IMR-90 (cell line): Measurements from ENCODE around the gene AGAP1. TPM values are rescaled to one million over a fixed set of nuclear protein-coding genes. Genes with fewer than 3 reads are reported as not detected.

Experiments used
- ATAC-seq: fragments of 200-7000 bp; cut with Tn5 transposase; 2 replicates; pipeline ENCODE4 v1.9.1; 2020; ENCODE audit warnings: low read depth, mild to moderate bottlenecking, moderate library complexity
- BruUV-seq: library from RNA; stranded (reverse); fragments of 400-500 nt; replicated peaks from 2 replicates; lab custom pipeline; 2021; lab: Mats Ljungman, UMichigan
- CTCF ChIA-PET: fragments of 300-600 bp; formaldehyde crosslinking; extraction: SDS; loops from one replicate; lab custom pipeline; 2021; ENCODE audit warnings: antibody characterized with exemption; lab: Yijun Ruan, JAX
- POLR2A ChIA-PET: fragments of 300-600 bp; sonication (Branson Sonifier 250); formaldehyde crosslinking; loops from one replicate; lab custom pipeline; 2022; ENCODE audit warnings: antibody characterized with exemption; ENCODE audit not compliant: unreplicated experiment; lab: Charles Lee
- DNase-seq: peaks from one replicate; pipeline ENCODE4 v3.0.0; 2013
- H2AFZ ChIP-seq: replicated peaks from 2 replicates; pipeline ENCODE3; 2013; ENCODE audit warnings: low read length, mild to moderate bottlenecking; ENCODE audit not compliant: poor library complexity
- H2AK5ac ChIP-seq: 2 replicates; pipeline ENCODE4 v1.6.1; 2013; ENCODE audit warnings: low read depth, low read length, inconsistent platforms
- H2AK9ac ChIP-seq: replicated peaks from 2 replicates; pipeline ENCODE3; 2013; ENCODE audit warnings: mild to moderate bottlenecking, low read depth, low read length, moderate library complexity; ENCODE audit not compliant: poor library complexity
- H2BK120ac ChIP-seq: 2 replicates; pipeline ENCODE4 v1.6.1; 2013; ENCODE audit warnings: low read depth, low read length, inconsistent platforms
- H2BK15ac ChIP-seq: 3 replicates; pipeline ENCODE4 v1.6.1; 2013; ENCODE audit warnings: low read depth, low read length, inconsistent platforms
- H2BK20ac ChIP-seq: 2 replicates; pipeline ENCODE4 v1.6.1; 2013; ENCODE audit warnings: low read depth, mild to moderate bottlenecking, inconsistent platforms, low read length, moderate library complexity
- H2BK5ac ChIP-seq: 2 replicates; pipeline ENCODE4 v1.6.1; 2013; ENCODE audit warnings: mild to moderate bottlenecking, low read depth, low read length, inconsistent platforms; ENCODE audit not compliant: poor library complexity, severe bottlenecking
- H3K14ac ChIP-seq: replicated peaks from 2 replicates; pipeline ENCODE4 v1.6.1; 2013; ENCODE audit warnings: low read depth, low read length, inconsistent platforms
- H3K18ac ChIP-seq: 2 replicates; pipeline ENCODE4 v1.6.1; 2013; ENCODE audit warnings: low read depth, low read length, control low read depth
- H3K23ac ChIP-seq: 2 replicates; pipeline ENCODE4 v1.6.1; 2013; ENCODE audit warnings: low read depth, low read length, inconsistent platforms
- H3K27ac ChIP-seq: 2 replicates; pipeline ENCODE4 v1.5.1; 2013; ENCODE audit warnings: mild to moderate bottlenecking, control low read depth, low read length; ENCODE audit not compliant: insufficient read depth
- H3K27me3 ChIP-seq: 2 replicates; pipeline ENCODE4 v1.6.1; 2013; ENCODE audit warnings: low read length; ENCODE audit not compliant: control insufficient read depth, insufficient read depth
- H3K36me3 ChIP-seq: 2 replicates; pipeline ENCODE4 v1.6.1; 2013; ENCODE audit warnings: low read length, mixed read lengths; ENCODE audit not compliant: control insufficient read depth, insufficient read depth
- H3K4ac ChIP-seq: 2 replicates; pipeline ENCODE4 v1.6.1; 2013; ENCODE audit warnings: low read depth, low read length, inconsistent platforms
- H3K4me1 ChIP-seq: 2 replicates; pipeline ENCODE4 v1.6.1; 2013; ENCODE audit warnings: low read length, mixed read lengths; ENCODE audit not compliant: control insufficient read depth, insufficient read depth
- H3K4me2 ChIP-seq: 2 replicates; pipeline ENCODE4 v1.6.1; 2013; ENCODE audit warnings: low read depth, mild to moderate bottlenecking, control low read depth, low read length, moderate library complexity
- H3K4me3 ChIP-seq: 2 replicates; pipeline ENCODE4 v1.5.1; 2013; ENCODE audit warnings: low read depth, mild to moderate bottlenecking, control low read depth, low read length, moderate library complexity; ENCODE audit not compliant: insufficient read depth
- H3K56ac ChIP-seq: 2 replicates; pipeline ENCODE4 v1.6.1; 2013; ENCODE audit warnings: low read length, inconsistent platforms; ENCODE audit not compliant: insufficient read depth; ENCODE audit errors: extremely low read depth
- H3K79me1 ChIP-seq, 2 experiments: 2 replicates each; pipeline ENCODE4 v1.6.1; 2013; ENCODE audit warnings: low read length in 2 of 2, inconsistent platforms in 1 of 2, low read depth in 1 of 2
- H3K9ac ChIP-seq: 2 replicates; pipeline ENCODE4 v1.6.1; 2013; ENCODE audit warnings: low read depth, low read length, control low read depth
- H3K9me1 ChIP-seq: 2 replicates; pipeline ENCODE4 v1.6.1; 2013; ENCODE audit warnings: low read length, inconsistent platforms; ENCODE audit not compliant: insufficient read depth
- H3K9me3 ChIP-seq: 2 replicates; pipeline ENCODE4 v1.6.1; 2013; ENCODE audit warnings: low read length; ENCODE audit not compliant: control insufficient read depth, insufficient read depth
- H4K20me1 ChIP-seq: 2 replicates; pipeline ENCODE4 v1.6.1; 2013; ENCODE audit warnings: low read length, inconsistent platforms; ENCODE audit not compliant: insufficient read depth
- H4K5ac ChIP-seq: 2 replicates; pipeline ENCODE4 v1.6.1; 2013; ENCODE audit warnings: mild to moderate bottlenecking, low read depth, low read length, control low read depth
- H4K8ac ChIP-seq, 2 experiments: 2 replicates each; pipeline ENCODE4 v1.6.1; 2013; ENCODE audit warnings: low read depth in 2 of 2, low read length in 2 of 2, control low read depth in 1 of 2, inconsistent platforms in 1 of 2
- H4K91ac ChIP-seq: 2 replicates; pipeline ENCODE4 v1.6.1; 2013; ENCODE audit warnings: low read depth, low read length, inconsistent platforms; ENCODE audit not compliant: insufficient read depth
- CEBPB ChIP-seq: IDR thresholded peaks from 2 replicates; pipeline ENCODE4 v1.6.1; 2012; ENCODE audit warnings: low read depth, low read length, improper control_type of control experiment
- FOS ChIP-seq: fragments of 150-350 bp; IDR thresholded peaks from 2 replicates; pipeline ENCODE4 v1.6.1; 2016; ENCODE audit warnings: low read depth, low read length
- NFE2L2 ChIP-seq: fragments of 150-350 bp; IDR thresholded peaks from 2 replicates; pipeline ENCODE4 v1.6.1; 2016; ENCODE audit warnings: low read depth, mild to moderate bottlenecking, low read length
- WGBS, 2 experiments: methylation state at CpG; one replicate each; pipeline versions ENCODE4 v1.1.5 to v1.1.7; 2013; ENCODE audit warnings: missing lambda C conversion rate in 2 of 2; ENCODE audit not compliant: insufficient read length in 1 of 2; ENCODE audit errors: extremely low coverage in 2 of 2; 5-methylcytosine and 5-hydroxymethylcytosine counted together
- dilution Hi-C: fragments of 300-500 bp; cut with HindIII; formaldehyde crosslinking; loops from one replicate; pipeline ENCODE4 v1.14.3; 2018; ENCODE audit warnings: low sequenced_read_pairs; ENCODE audit not compliant: unreplicated experiment
- in situ Hi-C: fragments of 300-500 bp; cut with MboI; formaldehyde crosslinking; loops from 3 replicates; pipeline ENCODE4 v1.14.3; 2019; ENCODE audit warnings: low sequenced_read_pairs, inconsistent platforms, mixed read lengths
- intact Hi-C: fragments of 100-400 bp; cut with micrococcal nuclease; formaldehyde crosslinking; loops from 2 replicates; pipeline ENCODE4 v1.10.0; 2022
- polyA plus RNA-seq, 3 experiments: library from polyadenylated mRNA; depleted of rRNA; stranded (reverse); fragments of >200 nt; gene quantifications; 2 replicates each; pipeline ENCODE4 v1.2.3, GENCODE V29; 2012; ENCODE audit warnings: low replicate concordance in 1 of 3
- total RNA-seq: library from RNA; depleted of rRNA; stranded (reverse); fragments of >200 nt; gene quantifications from 2 replicates; pipeline ENCODE4 v1.2.3, GENCODE V29; 2012

The AGAP1 gene
- total and polyA plus RNA-seq, 2 of the 4 experiments (the other 2 are of a cell fraction): 15.1 to 16.4 TPM

- H3K27ac ChIP-seq: peak overlapping the region; percentile 30; the same call in 1 of the 2 replicates
- H2BK20ac ChIP-seq: peak overlapping the region; percentile 54; the same call in 1 of the 2 replicates
- H2AK5ac ChIP-seq: peak overlapping the region; percentile 83
- TF ChIP-seq NFE2L2: 0 out of 2 replicates have a peak, but pooled peaks have one; percentile 24
- no peak for TF ChIP-seq FOS
- TF ChIP-seq CEBPB: 0 out of 2 replicates have a peak, but pooled peaks have one; percentile 19
- peaks cover 18% of the 10 kb centered on the region for H3K4me1 ChIP-seq
- intact Hi-C loops (loop anchor here (1.0 kb wide), 1 partner anchor 16 kb away; no protein-coding TSS in a partner anchor), dilution Hi-C loops (no loop called here), in situ Hi-C loops (loop anchor here (25.0 kb wide), 1 partner anchor 1453 kb away; the partner anchor contains the start of gene COPS8)
- H3K36me3 ChIP-seq: no peaks in the 10 kb centered on the region
- peak overlapping the region; percentile 63; the same call in 1 of the 2 replicates for H3K23ac ChIP-seq
- no TSS peak for BruUV-seq
- H3K4ac ChIP-seq: peak overlapping the region; percentile 74
- no peak overlapping the region for H3K9ac ChIP-seq
- H4K20me1 ChIP-seq: peaks cover 25% of the 10 kb centered on the region
- 0 out of 2 replicates have a peak overlapping the region, but pooled peaks have one; percentile 27 for H4K5ac ChIP-seq
- H4K8ac ChIP-seq: peak overlapping the region in 1 of 2 experiments; percentile 64; a peak in 2 of 4 replicates
- no peak overlapping the region for H2AFZ ChIP-seq
- peak overlapping the region; percentile 77 for H2BK120ac ChIP-seq
- peak overlapping the region; percentile 68; the same call in 1 of the 3 replicates for H2BK15ac ChIP-seq
- H3K14ac ChIP-seq: peak overlapping the region; percentile 75
- H2AK9ac ChIP-seq: peak overlapping the region; percentile 80
- peak overlapping the region; percentile 39 for H3K4me2 ChIP-seq
- peaks cover 21% of the 10 kb centered on the region for H3K9me1 ChIP-seq
- H3K79me1 ChIP-seq: peaks cover 35 to 65% of the 10 kb centered on the region in 2 experiments
- H3K4me3 ChIP-seq: no peak overlapping the region
- H3K18ac ChIP-seq: peak overlapping the region; percentile 66
- DNase-seq (peak; percentile 69), ATAC-seq (peak; percentile 75)
- H3K56ac ChIP-seq: no peak overlapping the region
- H3K27me3 ChIP-seq: no peaks in the 10 kb centered on the region
- 50% methylated on average over 2 of the region's 12 CpGs; no CpG with 5 or more reads in 1 of the 2 experiments for whole genome bisulfite sequencing, 2 experiments
- peak overlapping the region; percentile 41 for H2BK5ac ChIP-seq
- no peaks in the 10 kb centered on the region for H3K9me3 ChIP-seq
- POLR2A ChIA-PET: interaction anchor here (0.6 kb wide), 1 partner anchor 49 kb away, joined by 6 read pairs; no protein-coding TSS in a partner anchor
- peak overlapping the region; percentile 80 for H4K91ac ChIP-seq
- CTCF ChIA-PET: interaction anchor here (0.6 kb wide), 1 partner anchor 110 kb away, joined by 3 read pairs; no protein-coding TSS in a partner anchor
Observed at GRCh38 chr2:235634435-235635158, 140.8 kb downstream of the AGAP1 start.
